H9 (cell line): Measurements from ENCODE around the gene MTG2. TPM values are rescaled to one million over a fixed set of nuclear protein-coding genes. Genes with fewer than 3 reads are reported as not detected.

Source experiments
- DNase-seq: peaks from one replicate; pipeline ENCODE4 v3.0.0-alpha.2; 2017
- H2AFZ ChIP-seq: one replicate; pipeline ENCODE4 v1.6.1; 2013; ENCODE audit warnings: mild to moderate bottlenecking, low read length, control low read depth, moderate library complexity
- H2AK5ac ChIP-seq: 2 replicates; pipeline ENCODE4 v1.6.1; 2013; ENCODE audit warnings: low read length, control low read depth, mixed read lengths; ENCODE audit not compliant: insufficient read length
- H2BK120ac ChIP-seq: one replicate; pipeline ENCODE4 v1.6.1; 2013; ENCODE audit warnings: low read depth, mild to moderate bottlenecking, low read length, control low read depth, inconsistent platforms; ENCODE audit not compliant: poor library complexity, severe bottlenecking
- H2BK12ac ChIP-seq: 2 replicates; pipeline ENCODE4 v1.6.1; 2013; ENCODE audit warnings: low read length, control low read depth, mixed read lengths, low read depth; ENCODE audit not compliant: insufficient read length
- H2BK15ac ChIP-seq: 2 replicates; pipeline ENCODE4 v1.6.1; 2013; ENCODE audit warnings: low read depth, low read length, control low read depth
- H2BK20ac ChIP-seq: one replicate; pipeline ENCODE4 v1.6.1; 2013; ENCODE audit warnings: low read depth, mild to moderate bottlenecking, low read length, control low read depth, inconsistent platforms; ENCODE audit not compliant: poor library complexity, severe bottlenecking
- H2BK5ac ChIP-seq: 2 replicates; pipeline ENCODE4 v1.6.1; 2013; ENCODE audit warnings: low read length, control low read depth, mixed read lengths; ENCODE audit not compliant: insufficient read length
- H3K14ac ChIP-seq: 2 replicates; pipeline ENCODE4 v1.6.1; 2013; ENCODE audit warnings: low read length, control low read depth; ENCODE audit not compliant: insufficient read depth
- H3K18ac ChIP-seq: 2 replicates; pipeline ENCODE4 v1.6.1; 2013; ENCODE audit warnings: low read depth, mild to moderate bottlenecking, mixed read lengths, low read length, control low read depth; ENCODE audit not compliant: insufficient read length
- H3K23ac ChIP-seq: 2 replicates; pipeline ENCODE4 v1.6.1; 2013; ENCODE audit warnings: low read length, control low read depth, mixed read lengths, low read depth; ENCODE audit not compliant: insufficient read length
- H3K23me2 ChIP-seq: 2 replicates; pipeline ENCODE4 v1.6.1; 2013; ENCODE audit warnings: low read depth, mild to moderate bottlenecking, mixed read lengths, low read length, control low read depth; ENCODE audit not compliant: insufficient read length, poor library complexity, severe bottlenecking
- H3K27ac ChIP-seq: 2 replicates; pipeline ENCODE4 v1.5.1; 2013; ENCODE audit warnings: low read length, control low read depth, mixed read lengths, low read depth; ENCODE audit not compliant: insufficient read length
- H3K27me3 ChIP-seq: 2 replicates; pipeline ENCODE4 v1.6.1; 2013; ENCODE audit warnings: low read length, control low read depth, inconsistent platforms; ENCODE audit not compliant: insufficient read depth
- H3K4ac ChIP-seq: 2 replicates; pipeline ENCODE4 v1.6.1; 2013; ENCODE audit warnings: low read depth, mild to moderate bottlenecking, control low read depth, inconsistent platforms, low read length, moderate library complexity
- H3K4me1 ChIP-seq: 2 replicates; pipeline ENCODE4 v1.6.1; 2013; ENCODE audit warnings: low read length, control low read depth, inconsistent platforms; ENCODE audit not compliant: insufficient read depth
- H3K4me2 ChIP-seq: 2 replicates; pipeline ENCODE4 v1.6.1; 2013; ENCODE audit warnings: low read length, control low read depth, mixed read lengths; ENCODE audit not compliant: insufficient read length, insufficient read depth
- H3K56ac ChIP-seq: 2 replicates; pipeline ENCODE4 v1.6.1; 2013; ENCODE audit warnings: low read depth, mild to moderate bottlenecking, mixed read lengths, low read length, control low read depth; ENCODE audit not compliant: insufficient read length
- H3K79me1 ChIP-seq: 2 replicates; pipeline ENCODE4 v1.6.1; 2013; ENCODE audit warnings: low read depth, mild to moderate bottlenecking, moderate library complexity, low read length, control low read depth, inconsistent platforms; ENCODE audit not compliant: insufficient read depth, poor library complexity, severe bottlenecking
- H3K79me2 ChIP-seq: 2 replicates; pipeline ENCODE4 v1.6.1; 2013; ENCODE audit warnings: low read length, control low read depth, inconsistent platforms; ENCODE audit not compliant: insufficient read depth
- H3K9ac ChIP-seq: 2 replicates; pipeline ENCODE4 v1.6.1; 2013; ENCODE audit warnings: low read length, control low read depth, mixed read lengths; ENCODE audit not compliant: insufficient read length; ENCODE audit errors: extremely low read depth
- H3K9me3 ChIP-seq: one replicate; pipeline ENCODE4 v1.6.1; 2013; ENCODE audit warnings: low read depth, low read length, inconsistent platforms; ENCODE audit not compliant: control insufficient read depth
- H3T11ph ChIP-seq: one replicate; pipeline ENCODE4 v1.6.1; 2013; ENCODE audit warnings: mild to moderate bottlenecking, low read length, control low read depth, inconsistent platforms
- H4K20me1 ChIP-seq: one replicate; pipeline ENCODE4 v1.6.1; 2013; ENCODE audit not compliant: control insufficient read depth, insufficient read length, insufficient read depth
- H4K5ac ChIP-seq: 2 replicates; pipeline ENCODE4 v1.6.1; 2013; ENCODE audit warnings: low read depth, mild to moderate bottlenecking, mixed read lengths, low read length, control low read depth; ENCODE audit not compliant: insufficient read length
- H4K8ac ChIP-seq: replicated peaks from 2 replicates; pipeline ENCODE4 v1.6.1; 2013; ENCODE audit warnings: low read length, control low read depth, mixed read lengths, low read depth; ENCODE audit not compliant: insufficient read length
- H4K91ac ChIP-seq: 2 replicates; pipeline ENCODE4 v1.6.1; 2013; ENCODE audit warnings: low read depth, mild to moderate bottlenecking, moderate library complexity, mixed read lengths, low read length, control low read depth; ENCODE audit not compliant: insufficient read length
- H3K27ac Mint-ChIP-seq, 3 experiments: 2 replicates in 2 of 3; 3 replicates in 1 of 3; pipeline ENCODE4 v1.8.0; 2020 to 2021; ENCODE audit warnings: mixed read lengths in 3 of 3, mild to moderate bottlenecking in 1 of 3, moderate library complexity in 1 of 3
- H3K27me3 Mint-ChIP-seq: 2 replicates; pipeline ENCODE4 v1.8.0; 2021; ENCODE audit warnings: low read depth, mild to moderate bottlenecking, moderate library complexity, mixed read lengths
- H3K36me3 Mint-ChIP-seq, 3 experiments: 2 replicates in 2 of 3; 3 replicates in 1 of 3; pipeline ENCODE4 v1.8.0; 2020 to 2021; ENCODE audit warnings: low read depth in 3 of 3, mixed read lengths in 3 of 3; ENCODE audit not compliant: insufficient read depth in 1 of 3
- H3K4me1 Mint-ChIP-seq, 2 experiments: 2 replicates each; pipeline ENCODE4 v1.8.0; 2020; ENCODE audit warnings: mixed read lengths in 2 of 2
- H3K4me3 Mint-ChIP-seq, 2 experiments: 2 replicates in 1 of 2; 3 replicates in 1 of 2; pipeline ENCODE4 v1.8.0; 2020 to 2021; ENCODE audit warnings: mild to moderate bottlenecking in 2 of 2, mixed read lengths in 2 of 2, moderate library complexity in 1 of 2
- H3K9me3 Mint-ChIP-seq, 2 experiments: 2 replicates in 1 of 2; 3 replicates in 1 of 2; pipeline ENCODE4 v1.8.0; 2020; ENCODE audit warnings: mild to moderate bottlenecking in 2 of 2, mixed read lengths in 2 of 2, moderate library complexity in 1 of 2
- WGBS: extraction: QIAGEN DNeasy Blood & Tissue Kit; methylation state at CpG from one replicate; pipeline ENCODE4 v1.1.7; 2013; ENCODE audit warnings: missing lambda C conversion rate, low lambda C conversion rate, mixed read lengths; ENCODE audit not compliant: insufficient read length; ENCODE audit errors: extremely low coverage; 5-methylcytosine and 5-hydroxymethylcytosine counted together
- total RNA-seq: library from RNA; stranded (reverse); gene quantifications from 2 replicates; pipeline ENCODE4 v1.2.1, GENCODE V29; 2021
- TF ChIP-seq, protein P1 (sequence below): fragments of 200-600 bp; sonication (generic); conservative IDR thresholded peaks from 3 replicates; pipeline ENCODE4 v1.8.0; 2021; ENCODE audit warnings: antibody characterized with exemption, mild to moderate bottlenecking

The MTG2 gene
- total RNA-seq, 1 experiment from 2014 or later: 25.1 TPM

DNA sequence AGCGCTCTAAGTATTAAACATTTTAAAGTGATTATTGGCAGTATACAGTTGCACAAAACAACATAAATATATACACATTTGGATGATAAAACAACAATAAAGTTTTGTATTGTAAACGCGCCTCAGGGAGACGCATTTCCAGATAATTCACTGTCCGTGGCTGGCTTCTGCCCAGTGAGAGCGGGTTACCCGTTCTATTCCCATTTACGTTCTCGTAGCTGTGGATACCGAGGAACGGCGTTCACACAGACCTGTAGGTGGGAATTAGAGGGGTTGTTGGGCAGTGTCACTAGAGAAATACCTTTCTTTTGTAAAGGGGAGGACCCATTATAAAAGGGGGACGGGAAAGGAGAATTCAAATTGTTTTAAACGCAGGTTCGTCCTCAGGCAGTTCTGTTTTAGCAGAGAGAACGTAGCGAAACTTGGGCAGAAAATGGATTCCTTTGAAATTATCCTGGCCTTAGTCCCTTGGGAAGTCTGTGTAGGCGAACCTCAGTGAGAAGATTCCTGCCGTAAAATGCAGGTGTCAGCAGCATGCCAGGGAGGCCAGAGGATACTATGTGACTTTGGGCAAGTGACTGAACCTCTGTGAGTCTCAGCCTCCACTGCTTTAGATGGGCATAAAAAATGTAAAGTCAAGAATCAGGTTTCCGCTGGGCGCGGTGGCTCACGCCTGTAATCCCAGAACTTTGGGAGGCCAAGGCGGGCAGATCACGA, 756 bp downstream of the MTG2 start:
- Histone ChIP-seq H3K18ac (peak overlapping the region; percentile 69), H2BK120ac (no peak overlapping the region), H3K79me2 (peaks cover 4% of the 10 kb centered on the region; the same call in 1 of the 2 replicates), H3K4me2 (peak overlapping the region; percentile 91), H3K9ac (peak overlapping the region; percentile 90), H3K79me1 (no peaks in the 10 kb centered on the region), H3K9me3 (no peaks in the 10 kb centered on the region), H3K27me3 (no peaks in the 10 kb centered on the region), H2BK12ac (no peak overlapping the region), H2AFZ (no peak overlapping the region), H3K4me1 (peaks cover 2% of the 10 kb centered on the region; the same call in 1 of the 2 replicates), H2BK20ac (no peak overlapping the region), H2BK5ac (no peak overlapping the region), H3K56ac (no peak overlapping the region), H4K5ac (no peak overlapping the region), H4K8ac (no peak overlapping the region), H3K23ac (no peak overlapping the region), H3T11ph (no peak overlapping the region), H3K4ac (no peak overlapping the region), H2BK15ac (no peak overlapping the region), H3K23me2 (peaks cover 3% of the 10 kb centered on the region), H3K14ac (no peak overlapping the region; the same call in 1 of the 2 replicates), H4K91ac (no peak overlapping the region), H2AK5ac (no peak overlapping the region), H3K27ac (no peak overlapping the region), H4K20me1 (no peaks in the 10 kb centered on the region)
- WGBS: no CpG with 5 or more reads among the region's 25 CpGs
- TF ChIP-seq, protein P1, sequence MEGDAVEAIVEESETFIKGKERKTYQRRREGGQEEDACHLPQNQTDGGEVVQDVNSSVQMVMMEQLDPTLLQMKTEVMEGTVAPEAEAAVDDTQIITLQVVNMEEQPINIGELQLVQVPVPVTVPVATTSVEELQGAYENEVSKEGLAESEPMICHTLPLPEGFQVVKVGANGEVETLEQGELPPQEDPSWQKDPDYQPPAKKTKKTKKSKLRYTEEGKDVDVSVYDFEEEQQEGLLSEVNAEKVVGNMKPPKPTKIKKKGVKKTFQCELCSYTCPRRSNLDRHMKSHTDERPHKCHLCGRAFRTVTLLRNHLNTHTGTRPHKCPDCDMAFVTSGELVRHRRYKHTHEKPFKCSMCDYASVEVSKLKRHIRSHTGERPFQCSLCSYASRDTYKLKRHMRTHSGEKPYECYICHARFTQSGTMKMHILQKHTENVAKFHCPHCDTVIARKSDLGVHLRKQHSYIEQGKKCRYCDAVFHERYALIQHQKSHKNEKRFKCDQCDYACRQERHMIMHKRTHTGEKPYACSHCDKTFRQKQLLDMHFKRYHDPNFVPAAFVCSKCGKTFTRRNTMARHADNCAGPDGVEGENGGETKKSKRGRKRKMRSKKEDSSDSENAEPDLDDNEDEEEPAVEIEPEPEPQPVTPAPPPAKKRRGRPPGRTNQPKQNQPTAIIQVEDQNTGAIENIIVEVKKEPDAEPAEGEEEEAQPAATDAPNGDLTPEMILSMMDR: no peak
- peak overlapping the region; percentile 55 to 89 (median 79); a peak in 6 of 7 replicates for H3K27ac Mint-ChIP-seq
- H3K4me3 Mint-ChIP-seq: peak overlapping the region; percentile 88 to 91
- H3K4me1 Mint-ChIP-seq: peaks cover 15% of the 10 kb centered on the region in 2 experiments
- H3K36me3 Mint-ChIP-seq: peaks cover 6 to 10% (median 6%) of the 10 kb centered on the region in 3 experiments; a peak in 6 of 7 replicates
- H3K27me3 Mint-ChIP-seq: no peaks in the 10 kb centered on the region; the same call in 1 of the 2 replicates
- no peak for DNase-seq
- no peaks in the 10 kb centered on the region for H3K9me3 Mint-ChIP-seq
